SK-MEL-5 (cell line): Measurements from ENCODE around the gene SPSB4. TPM values are rescaled to one million over a fixed set of nuclear protein-coding genes. Genes with fewer than 3 reads are reported as not detected.
"Not testable (repeated sequence)": the region's sequence is repeated elsewhere in the genome, so short reads cannot be mapped to it uniquely, and the experiment has no call there.

Experiments
- DNase-seq: peaks from one replicate; pipeline ENCODE4 v3.0.0-alpha.2; 2016; ENCODE audit warnings: low read depth, low spot score
- in situ Hi-C: cut with HindIII; loops from 2 replicates; pipeline ENCODE4 v1.10.0; 2016; ENCODE audit warnings: low sequenced_read_pairs, high pct_unique_total_duplicates, low pct_unique_long_range_greater_than_20kb
- polyA plus RNA-seq, 2 experiments: library from polyadenylated mRNA; depleted of rRNA; stranded (reverse); fragments of >200 nt; gene quantifications; 2 replicates each; pipeline ENCODE4 v1.2.3, GENCODE V29; 2015
- total RNA-seq: library from RNA; depleted of rRNA; stranded (reverse); fragments of >200 nt; shearing (Covaris generic); gene quantifications from 2 replicates; pipeline ENCODE4 v1.2.3, GENCODE V29; 2014; rRNA removed

Gene SPSB4
- 0.08 TPM in 1 of 2 replicates, not detected in the other for total RNA-seq
- polyA plus RNA-seq (2015; cell fraction: cytosol; rRNA removed), result not detected in 2 replicates
- polyA plus RNA-seq (2015; cell fraction: nucleus; rRNA removed), result not detected in 2 replicates

- in situ Hi-C loops, result no loop called here
Measured at GRCh38 chr3:141050576-141051442, at the start of gene SPSB4. TSS of gene SPSB4 (plus strand) at chr3:141051347. CDS start at chr3:141066105, 14,758 bp downstream.

GRCh38 chr3:141006344-141006743 lies 44.8 kb upstream of the SPSB4 start:
- in situ Hi-C loops, result no loop called here
- no peak for DNase-seq

More at GRCh38 chr3:141050576-141051442, at the start of gene SPSB4:
- no peak for DNase-seq

GRCh38 chr3:141009496-141009895 lies 41.7 kb upstream of the SPSB4 start:
- DNase-seq, result no peak
- in situ Hi-C loops, result no loop called here

GRCh38 chr3:141011232-141011996 lies 39.7 kb upstream of the SPSB4 start:
- in situ Hi-C loops, result no loop called here
- peak; percentile 83 for DNase-seq

GRCh38 chr3:141011997-141012262 lies 39.2 kb upstream of the SPSB4 start:
- in situ Hi-C loops, result no loop called here
- no peak for DNase-seq

GRCh38 chr3:141012571-141012970 lies 38.6 kb upstream of the SPSB4 start:
- no peak for DNase-seq
- in situ Hi-C loops, result no loop called here

GRCh38 chr3:141015481-141015880 lies 35.7 kb upstream of the SPSB4 start:
- in situ Hi-C loops, result no loop called here
- no peak for DNase-seq

GRCh38 chr3:141017366-141018322 lies 33.5 kb upstream of the SPSB4 start:
- DNase-seq, in situ Hi-C loops: not testable (repeated sequence)

GRCh38 chr3:141019244-141019643 lies 31.9 kb upstream of the SPSB4 start:
- DNase-seq, result no peak
- in situ Hi-C loops, result no loop called here

GRCh38 chr3:141020143-141020830 lies 30.9 kb upstream of the SPSB4 start:
- DNase-seq, result no peak
- in situ Hi-C loops, result no loop called here

- in situ Hi-C loops, result no loop called here
Measured at GRCh38 chr3:141021261-141021660, 29.9 kb upstream of the SPSB4 start.

GRCh38 chr3:141030296-141030695 lies 20.9 kb upstream of the SPSB4 start:
- in situ Hi-C loops, result no loop called here
- DNase-seq, result no peak

More at GRCh38 chr3:141021261-141021660, 29.9 kb upstream of the SPSB4 start:
- DNase-seq, result no peak

GRCh38 chr3:141039589-141039988 lies 11.6 kb upstream of the SPSB4 start:
- in situ Hi-C loops, result no loop called here
- DNase-seq, result no peak

- in situ Hi-C loops, result no loop called here
- DNase-seq, result no peak
Measured at GRCh38 chr3:141044695-141045641, 6.2 kb upstream of the SPSB4 start.

GRCh38 chr3:141045849-141046248 lies 5.3 kb upstream of the SPSB4 start:
- no peak for DNase-seq
- in situ Hi-C loops, result no loop called here

- in situ Hi-C loops, result no loop called here
- no peak for DNase-seq
Measured at GRCh38 chr3:141047168-141047567, 4.0 kb upstream of the SPSB4 start.
